ENCODE data around the gene RAP1A.

- TF ChIP-seq CTCF (IDR thresholded peaks at IDR 0.05 in 8 of 11, conservative IDR thresholded peaks at IDR 0.05 in 3 of 11) (no peak), POLR2AphosphoS5 (IDR thresholded peaks at IDR 0.05) (no peak)
These were observed 112.4 kb downstream of the RAP1A start for GRCh38 chr1:111731956-111732355.

Measured in spleen (tissue), 7 donors.